HFF-Myc (cell line): ENCODE results near the gene TMEM178A.

Source experiments
- DNase-seq: peaks from one replicate; pipeline ENCODE4 v3.0.0-alpha.2; 2011; ENCODE audit warnings: low read depth; ENCODE audit errors: extremely low read depth
- H3K4me3 ChIP-seq: replicated peaks from 2 replicates; pipeline ENCODE4 v1.5.1; 2011; ENCODE audit warnings: low read depth, mild to moderate bottlenecking, control low read depth, low read length
- CTCF ChIP-seq: IDR thresholded peaks from 2 replicates; pipeline ENCODE4 v1.5.1; 2012; ENCODE audit warnings: mild to moderate bottlenecking, low read depth, low read length, control low read depth; ENCODE audit errors: missing control alignments

The TMEM178A gene

DNA sequence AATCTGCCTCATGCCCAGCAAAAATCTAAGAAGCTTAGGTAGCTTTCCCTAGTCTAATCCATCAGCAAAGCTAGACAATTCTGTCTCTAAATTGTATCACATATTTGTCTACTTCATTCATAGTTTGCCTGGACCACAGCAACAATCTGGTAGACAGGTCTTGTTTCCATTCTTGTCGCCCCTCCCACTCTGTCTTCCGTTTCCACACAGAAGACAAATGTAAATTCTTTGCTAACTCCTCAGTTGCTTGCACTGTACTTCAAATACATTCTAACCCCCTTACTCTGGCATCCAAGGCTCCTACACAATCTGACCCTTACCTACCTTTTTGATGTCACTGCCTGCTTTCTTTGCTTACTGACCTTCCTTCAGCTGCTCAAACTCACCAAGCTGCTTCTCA, 73.2 kb downstream of the TMEM178A start:
- TF ChIP-seq CTCF = no peak
- DNase-seq = no peak
- no peak overlapping the region for H3K4me3 ChIP-seq

DNA sequence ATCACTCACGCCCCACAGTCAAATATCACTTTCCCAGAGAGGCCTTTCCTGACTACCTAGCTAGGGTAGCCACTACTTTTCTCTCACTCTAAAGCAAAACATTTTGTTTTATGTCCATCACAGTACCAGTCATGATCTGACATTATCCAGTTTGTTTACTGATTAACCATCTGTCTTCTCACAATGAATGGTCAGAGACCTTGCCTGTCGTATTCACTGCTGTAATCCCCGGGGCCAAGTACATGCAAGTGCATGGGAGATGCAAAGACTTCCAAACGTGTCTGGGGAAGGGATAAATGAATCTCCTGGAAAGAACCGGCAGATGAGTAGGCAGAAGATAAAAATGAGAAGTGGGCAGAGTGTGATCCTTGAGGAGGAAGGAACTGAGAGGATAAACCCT, 73.7 kb downstream of the TMEM178A start:
- no peak for TF ChIP-seq CTCF
- DNase-seq = no peak

DNA sequence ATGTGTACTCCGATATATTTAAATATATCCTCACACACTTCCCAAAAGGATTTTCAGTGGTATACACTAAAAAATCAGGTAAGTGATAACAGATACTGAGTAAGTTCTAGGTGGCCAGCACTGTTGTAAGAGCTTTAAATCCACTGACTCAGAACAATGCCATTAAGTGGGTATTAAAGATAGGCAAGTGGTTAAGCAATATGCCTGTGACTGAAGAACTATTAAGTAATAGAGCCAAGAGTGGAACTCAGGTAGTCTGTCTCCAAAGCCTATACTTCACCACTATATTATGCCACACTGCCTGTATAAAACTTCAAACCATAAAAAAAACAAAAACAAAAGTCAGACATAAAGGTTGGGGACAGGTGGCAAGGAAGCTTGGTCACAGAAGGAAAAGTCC, 76.2 kb downstream of the TMEM178A start:
- no peak overlapping the region for H3K4me3 ChIP-seq
- TF ChIP-seq CTCF = no peak
- DNase-seq = no peak

More for the DNA sequence above, 73.7 kb downstream of the TMEM178A start:
- H3K4me3 ChIP-seq = no peak overlapping the region

GRCh38 chr2:39743269-39743776, 77.6 kb downstream of the TMEM178A start:
- no peak overlapping the region for H3K4me3 ChIP-seq
- no peak for DNase-seq
- no peak for TF ChIP-seq CTCF

DNA sequence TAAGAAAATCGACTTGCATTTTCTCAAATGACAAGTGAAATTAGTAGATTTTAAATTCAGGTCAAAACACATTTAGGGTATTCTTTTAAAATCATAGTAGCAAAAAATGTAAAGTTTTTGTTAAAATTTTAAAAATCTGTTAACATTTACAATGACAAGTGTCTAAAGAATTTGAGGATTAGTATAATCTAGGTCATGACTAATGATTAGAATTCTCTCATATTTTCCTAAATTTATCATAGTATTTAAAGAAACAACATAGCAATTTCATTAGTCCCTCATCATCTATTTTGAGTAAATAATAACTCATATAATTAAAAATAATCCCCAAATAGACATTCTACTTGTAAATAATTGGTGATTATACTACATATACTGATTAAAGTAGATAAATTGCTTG, 89.7 kb downstream of the TMEM178A start:
- no peak for TF ChIP-seq CTCF
- no peak overlapping the region for H3K4me3 ChIP-seq

GRCh38 chr2:39757156-39757555, 91.4 kb downstream of the TMEM178A start:
- no peak for DNase-seq
- TF ChIP-seq CTCF = no peak
- H3K4me3 ChIP-seq = no peak overlapping the region

More for the DNA sequence above, 89.7 kb downstream of the TMEM178A start:
- DNase-seq = no peak

- no peak overlapping the region for H3K4me3 ChIP-seq
- TF ChIP-seq CTCF = no peak
- DNase-seq = no peak
Observed at GRCh38 chr2:39762448-39762847, 96.7 kb downstream of the TMEM178A start.
